ENCODE measurements around the gene NKAPL. TPM values are rescaled to one million over a fixed set of nuclear protein-coding genes. Genes with fewer than 3 reads are reported as not detected.

NKAPL gene
- total RNA-seq, 4 donors from 2014 or later = 1.5 to 4.5 (median 1.9) TPM

DNA sequence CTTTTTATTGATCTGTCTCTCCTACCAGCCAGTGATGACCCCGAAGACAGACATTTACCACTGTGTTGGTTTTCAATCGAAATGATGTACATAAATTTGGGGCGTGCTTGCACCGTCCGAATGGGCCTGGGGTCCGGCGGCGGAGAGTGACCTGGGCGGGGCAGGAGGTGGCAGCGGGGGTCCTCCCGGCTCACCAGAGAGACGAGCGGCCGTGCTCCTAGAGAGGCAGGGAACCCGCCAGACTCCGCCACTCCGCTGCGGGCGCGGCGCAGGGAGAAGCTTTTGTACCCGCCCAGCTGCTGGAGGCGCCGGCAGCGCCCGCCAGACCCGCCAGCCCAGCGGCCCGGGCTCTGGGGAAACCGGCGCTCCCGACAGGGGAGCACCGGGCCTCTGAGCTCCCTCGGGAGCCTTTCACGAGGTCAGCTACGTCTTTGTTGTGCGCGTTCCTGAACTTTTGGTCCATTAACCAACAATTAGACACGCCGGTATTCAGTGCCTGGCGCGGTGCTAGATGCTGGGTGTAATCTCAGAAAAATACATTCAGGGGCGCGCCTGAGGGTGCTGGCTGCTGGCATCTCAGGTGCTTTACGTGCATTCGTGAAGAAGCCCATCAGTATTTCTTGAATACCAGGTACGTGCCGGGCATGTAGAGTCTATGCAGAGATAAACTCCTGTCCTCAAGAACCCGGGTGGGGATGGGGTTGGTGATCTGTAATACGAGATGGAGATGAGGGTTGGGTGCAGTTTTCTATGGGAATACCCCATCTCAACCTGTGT lies 22.4 kb downstream of the NKAPL start, which contains the start of gene PGBD1:
Gene PGBD1 (plus strand): TSS at position 285 of the 777 bp plus-strand sequence. CDS start 2,242 bp downstream, outside the sequence.
- TF ChIP-seq, protein P1, sequence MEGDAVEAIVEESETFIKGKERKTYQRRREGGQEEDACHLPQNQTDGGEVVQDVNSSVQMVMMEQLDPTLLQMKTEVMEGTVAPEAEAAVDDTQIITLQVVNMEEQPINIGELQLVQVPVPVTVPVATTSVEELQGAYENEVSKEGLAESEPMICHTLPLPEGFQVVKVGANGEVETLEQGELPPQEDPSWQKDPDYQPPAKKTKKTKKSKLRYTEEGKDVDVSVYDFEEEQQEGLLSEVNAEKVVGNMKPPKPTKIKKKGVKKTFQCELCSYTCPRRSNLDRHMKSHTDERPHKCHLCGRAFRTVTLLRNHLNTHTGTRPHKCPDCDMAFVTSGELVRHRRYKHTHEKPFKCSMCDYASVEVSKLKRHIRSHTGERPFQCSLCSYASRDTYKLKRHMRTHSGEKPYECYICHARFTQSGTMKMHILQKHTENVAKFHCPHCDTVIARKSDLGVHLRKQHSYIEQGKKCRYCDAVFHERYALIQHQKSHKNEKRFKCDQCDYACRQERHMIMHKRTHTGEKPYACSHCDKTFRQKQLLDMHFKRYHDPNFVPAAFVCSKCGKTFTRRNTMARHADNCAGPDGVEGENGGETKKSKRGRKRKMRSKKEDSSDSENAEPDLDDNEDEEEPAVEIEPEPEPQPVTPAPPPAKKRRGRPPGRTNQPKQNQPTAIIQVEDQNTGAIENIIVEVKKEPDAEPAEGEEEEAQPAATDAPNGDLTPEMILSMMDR (IDR thresholded peaks at IDR 0.05; ENCODE audit: low read depth) = no peak

DNA sequence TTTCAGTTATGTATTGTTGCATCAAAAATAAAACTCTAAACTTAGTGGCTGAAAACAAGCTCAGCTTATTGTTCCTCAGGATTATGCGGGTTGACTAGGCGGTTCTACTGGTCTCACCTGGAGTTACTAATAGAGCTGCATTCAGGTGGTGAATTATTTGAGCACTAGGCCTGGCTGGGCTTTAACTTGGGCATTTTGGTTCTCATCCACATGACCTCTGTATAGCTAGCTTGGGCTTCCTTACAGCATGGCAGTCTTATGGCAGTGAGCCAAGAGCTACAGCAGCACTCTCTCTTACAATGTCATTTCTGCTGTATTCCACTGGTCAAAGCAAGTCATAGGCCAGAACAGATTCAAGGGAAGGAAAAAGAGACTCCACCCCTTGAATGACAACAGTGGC lies 23.8 kb downstream of the NKAPL start:
- TF ChIP-seq, protein P1 (IDR thresholded peaks at IDR 0.05; ENCODE audit: low read depth) = no peak

DNA sequence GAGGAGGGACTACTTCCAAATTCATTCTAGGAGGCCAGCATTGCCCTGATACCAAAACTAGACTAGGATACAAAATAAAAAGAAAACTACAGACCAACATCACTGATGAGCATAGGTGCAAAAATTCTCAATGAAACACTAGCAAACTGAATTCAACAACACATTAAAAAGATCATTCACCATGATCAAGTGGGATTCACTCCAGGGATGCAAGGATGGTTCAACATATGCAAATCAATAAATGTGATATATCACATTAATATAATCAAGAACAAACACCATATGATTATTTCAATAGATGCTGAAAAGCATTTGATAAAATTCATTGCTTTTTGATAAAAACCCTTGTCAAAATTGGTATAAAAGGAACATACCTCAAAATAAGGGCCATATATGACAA lies 32.5 kb downstream of the NKAPL start:
- TF ChIP-seq, protein P1 (IDR thresholded peaks at IDR 0.05; ENCODE audit: low read depth) = no peak

DNA sequence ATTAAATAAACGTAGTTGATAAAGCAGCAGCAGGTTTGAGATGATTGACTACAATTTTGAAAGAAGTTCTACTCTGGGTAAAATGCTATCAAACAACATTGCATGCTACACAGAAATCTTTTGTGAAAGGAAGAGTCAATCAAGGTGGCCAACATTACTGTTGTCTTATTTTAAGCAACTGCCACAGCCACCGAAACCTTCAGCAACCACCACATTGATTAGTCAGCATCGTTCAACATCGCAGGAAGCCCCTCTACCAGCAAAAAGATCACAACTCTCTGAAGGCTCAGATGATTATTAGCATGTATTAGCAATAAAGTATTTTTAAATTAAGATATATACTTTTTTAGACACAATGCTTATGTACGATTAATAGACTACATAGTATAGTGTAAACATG lies 36.2 kb downstream of the NKAPL start:
- TF ChIP-seq, protein P1 (IDR thresholded peaks at IDR 0.05; ENCODE audit: low read depth) = no peak

DNA sequence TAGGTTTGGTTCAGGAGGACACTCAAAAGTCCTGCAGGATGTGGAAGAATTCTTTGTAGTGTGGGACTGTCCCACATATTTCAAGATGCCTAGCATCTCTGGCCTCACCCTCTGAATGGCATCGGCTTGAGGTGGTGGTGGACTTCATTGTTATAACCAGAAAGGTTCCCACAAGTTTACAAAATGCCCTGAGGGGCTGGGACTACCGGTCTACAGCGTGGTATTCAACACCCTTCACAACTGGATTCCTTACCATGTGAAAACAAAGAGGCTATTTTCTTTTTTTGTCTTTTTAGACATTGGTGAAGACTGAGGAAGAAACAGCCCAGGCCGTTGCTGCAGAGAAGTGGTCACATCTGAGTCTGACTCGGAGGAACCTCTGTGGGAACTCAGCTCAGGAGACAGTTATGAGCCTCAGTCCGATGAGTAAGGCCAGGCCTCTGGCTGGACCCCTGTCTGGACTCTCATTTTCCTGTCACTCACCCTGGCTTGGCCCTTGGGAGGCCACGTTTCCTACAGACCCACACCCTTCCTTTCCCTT lies 37.5 kb downstream of the NKAPL start:
- TF ChIP-seq, protein P1 (IDR thresholded peaks at IDR 0.05; ENCODE audit: low read depth) = no peak

DNA sequence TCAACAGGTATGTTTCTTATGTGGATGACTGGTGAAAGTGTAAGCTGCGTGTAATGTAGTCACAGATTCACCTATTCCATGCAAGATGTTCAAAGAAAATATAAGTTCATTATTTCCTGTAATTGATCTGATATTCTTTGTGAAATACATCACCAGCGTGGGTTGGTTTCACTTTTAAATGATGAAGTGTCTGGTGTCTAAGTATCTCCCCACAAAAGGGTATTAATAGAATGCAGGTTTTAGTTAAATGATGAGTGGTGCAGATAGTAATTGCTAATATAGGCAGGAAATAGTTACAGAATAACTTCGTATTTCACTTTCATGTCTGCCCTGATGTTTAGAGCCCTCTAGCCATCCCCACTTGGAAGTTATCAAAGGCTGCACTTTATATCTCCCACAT lies 44.5 kb downstream of the NKAPL start:
- TF ChIP-seq, protein P1 (IDR thresholded peaks at IDR 0.05; ENCODE audit: low read depth) = no peak

Other genes starting within 250 kb of the NKAPL start
- under 1 TPM in 3 of 4 donors, not detected in 1; 0.38 to 0.88 (median 0.68) TPM for gene ZNF165, start 178.7 kb upstream of the NKAPL start, total RNA-seq
- 1 to 10 TPM; 4.0 to 4.6 (median 4.6) TPM for gene ZSCAN16, start 134.7 kb upstream of the NKAPL start, total RNA-seq
- 10 to 100 TPM; 19.7 to 24.1 (median 21.5) TPM for gene ZKSCAN8, start 117.4 kb upstream of the NKAPL start, total RNA-seq
- gene ZSCAN9, start 34.0 kb upstream of the NKAPL start, total RNA-seq = 10 to 100 TPM in 3 of 4 donors, 1 to 10 TPM in 1; 8.2 to 16.2 (median 13.5) TPM
- gene ZKSCAN4, start 7.0 kb upstream of the NKAPL start, total RNA-seq = 1 to 10 TPM; 1.3 to 6.6 (median 5.3) TPM
- gene ZSCAN26, start 7.8 kb downstream of the NKAPL start, total RNA-seq = 10 to 100 TPM; 14.7 to 27.5 (median 20.7) TPM
- 1 to 10 TPM; 2.1 to 5.3 (median 3.7) TPM for gene PGBD1, start 22.3 kb downstream of the NKAPL start, total RNA-seq
- 1 to 10 TPM; 4.1 to 9.8 (median 4.6) TPM for gene ZSCAN31, start 76.9 kb downstream of the NKAPL start, total RNA-seq
- gene ZKSCAN3, start 90.7 kb downstream of the NKAPL start, total RNA-seq = 1 to 10 TPM; 3.1 to 5.5 (median 4.8) TPM
- 1 to 10 TPM; 3.4 to 5.8 (median 4.1) TPM for gene ZSCAN12, start 140.4 kb downstream of the NKAPL start, total RNA-seq
- 1 to 10 TPM in 3 of 4 donors, under 1 TPM in 1; 0.65 to 2.2 (median 1.7) TPM for gene ZSCAN23, start 184.2 kb downstream of the NKAPL start, total RNA-seq

All from subcutaneous adipose tissue (tissue), 4 donors.